Body of pancreas (tissue), 4 donors: Measurements from ENCODE around the gene PDE4D.

Source experiments
- CTCF ChIP-seq, 7 experiments: fragments of 450-650 bp in 4 of 7; fragments of 200-600 bp in 3 of 7; sonication (generic) in 3 of 7; IDR thresholded peaks; one replicate each; pipeline ENCODE4 v1.5.1; 2016 to 2019; ENCODE audit warnings: antibody characterized with exemption in 7 of 7
- POLR2A ChIP-seq, 3 donors: fragments of 450-650 bp; IDR thresholded peaks; one replicate each; pipeline ENCODE4 v1.6.1; 2016; ENCODE audit warnings: antibody characterized with exemption in 3 of 3, mild to moderate bottlenecking in 2 of 3

- TF ChIP-seq POLR2A (IDR thresholded peaks at IDR 0.05) (no peak), CTCF (IDR thresholded peaks at IDR 0.05) (no peak)
Measured at GRCh38 chr5:59275170-59275509, 618.4 kb downstream of the PDE4D start.
